Measurements from ENCODE around the gene PPP6R1.

Gene PPP6R1

GRCh38 chr19:55245236-55245904 lies 13.4 kb downstream of the PPP6R1 start:
- DNase-seq (ENCODE audit: low read depth in 2 of 3, low spot score in 1 of 3), result no peak

- no peak for DNase-seq (ENCODE audit: low read depth in 2 of 3, low spot score in 1 of 3)
These were observed 14.7 kb downstream of the PPP6R1 start for GRCh38 chr19:55244004-55244680.

- DNase-seq (ENCODE audit: low read depth in 2 of 3, low spot score in 1 of 3), result no peak
These were observed 16.3 kb downstream of the PPP6R1 start for GRCh38 chr19:55242517-55242916.

- DNase-seq (ENCODE audit: low read depth in 2 of 3, low spot score in 1 of 3), result no peak
These were observed 16.8 kb downstream of the PPP6R1 start for GRCh38 chr19:55241935-55242464.

- no peak for DNase-seq (ENCODE audit: low read depth in 2 of 3, low spot score in 1 of 3)
These were observed 17.5 kb downstream of the PPP6R1 start for GRCh38 chr19:55241143-55241934.

- DNase-seq (ENCODE audit: low read depth in 2 of 3, low spot score in 1 of 3), result no peak
These were observed 18.1 kb downstream of the PPP6R1 start for GRCh38 chr19:55240713-55241020.

GRCh38 chr19:55239004-55239403 lies 19.8 kb downstream of the PPP6R1 start:
- no peak for DNase-seq (ENCODE audit: low read depth in 2 of 3, low spot score in 1 of 3)

- DNase-seq (ENCODE audit: low read depth in 2 of 3, low spot score in 1 of 3), result no peak
These were observed 20.8 kb downstream of the PPP6R1 start for GRCh38 chr19:55238030-55238429.

- no peak for DNase-seq (ENCODE audit: low read depth in 2 of 3, low spot score in 1 of 3)
These were observed 25.8 kb downstream of the PPP6R1 start for GRCh38 chr19:55232986-55233385.

GRCh38 chr19:55232286-55232602 lies 26.6 kb downstream of the PPP6R1 start:
- no peak for DNase-seq (ENCODE audit: low read depth in 2 of 3, low spot score in 1 of 3)

- no peak for DNase-seq (ENCODE audit: low read depth in 2 of 3, low spot score in 1 of 3)
These were observed 27.2 kb downstream of the PPP6R1 start for GRCh38 chr19:55231391-55232285.

GRCh38 chr19:55230780-55231179 lies 28.0 kb downstream of the PPP6R1 start:
- no peak for DNase-seq (ENCODE audit: low read depth in 2 of 3, low spot score in 1 of 3)

GRCh38 chr19:55230329-55230728 lies 28.5 kb downstream of the PPP6R1 start:
- DNase-seq (ENCODE audit: low read depth in 2 of 3, low spot score in 1 of 3), result no peak

- no peak for DNase-seq (ENCODE audit: low read depth in 2 of 3, low spot score in 1 of 3)
These were observed 29.0 kb downstream of the PPP6R1 start for GRCh38 chr19:55229789-55230182.

GRCh38 chr19:55229145-55229788 lies 29.6 kb downstream of the PPP6R1 start:
- DNase-seq (ENCODE audit: low read depth in 2 of 3, low spot score in 1 of 3), result no peak

GRCh38 chr19:55228403-55229031 lies 30.3 kb downstream of the PPP6R1 start, which contains the start of gene TMEM86B:
TMEM86B (minus strand) TSS chr19:55228763; CDS start chr19:55228741, 22 bp downstream.
- DNase-seq (ENCODE audit: low read depth in 2 of 3, low spot score in 1 of 3), result no peak

GRCh38 chr19:55228015-55228391 lies 30.8 kb downstream of the PPP6R1 start:
- DNase-seq (ENCODE audit: low read depth in 2 of 3, low spot score in 1 of 3), result no peak

- no peak for DNase-seq (ENCODE audit: low read depth in 2 of 3, low spot score in 1 of 3)
These were observed 31.4 kb downstream of the PPP6R1 start for GRCh38 chr19:55227241-55228014.

- DNase-seq (ENCODE audit: low read depth in 2 of 3, low spot score in 1 of 3), result no peak
These were observed 32.0 kb downstream of the PPP6R1 start for GRCh38 chr19:55226788-55227187.

Measured in stimulated activated CD4-positive, alpha-beta T cell treated with anti-CD3 and anti-CD28 coated beads, Interleukin-12 subunit alpha, Interleukin-12 subunit beta, amount 100 ng/mL, for 48 hours (primary cell).